ENCODE results near the gene PRSS53.

GRCh38 chr16:31131841-31132271 lies 43.1 kb upstream of the PRSS53 start:
- TF ChIP-seq RFX5 (IDR thresholded peaks at IDR 0.05; ENCODE audit: low read depth, low read length) (no peak), CTCF (IDR thresholded peaks at IDR 0.05 in 2 of 3, conservative IDR thresholded peaks at IDR 0.05 in 1 of 3; ENCODE audit: control insufficient read depth in 2 of 3, extremely low read depth in 1 of 3, insufficient read depth in 1 of 3, low read depth in 3 of 3, low read length in 3 of 3) (no peak), TARDBP (IDR thresholded peaks at IDR 0.05; ENCODE audit: borderline replicate concordance) (no peak), USF1 (IDR thresholded peaks at IDR 0.05; ENCODE audit: borderline replicate concordance, extremely low read length, insufficient read depth, low read depth, low read length) (no peak), NR2F1 (conservative IDR thresholded peaks at IDR 0.05) (no peak), EZH2 (IDR thresholded peaks at IDR 0.05; ENCODE audit: borderline replicate concordance, control insufficient read depth, low read depth, low read length) (no peak), SP1 (IDR thresholded peaks at IDR 0.05; ENCODE audit: low read depth, low read length) (no peak), STAT1 (conservative IDR thresholded peaks at IDR 0.05) (no peak), REST (IDR thresholded peaks at IDR 0.05; ENCODE audit: low read depth, low read length) (no peak), TCF12 (IDR thresholded peaks at IDR 0.05; ENCODE audit: low read depth, low read length) (no peak), RAD51 (IDR thresholded peaks at IDR 0.05) (no peak)

All from GM12878 (cell line).